OCI-LY3 (cell line): ENCODE results near the gene KLHL34.

Experiments
- H2AFZ ChIP-seq: fragments of 200-600, 300-600 bp; shearing (Covaris generic); 2 replicates; pipeline ENCODE4 v1.6.0; 2014; ENCODE audit warnings: antibody characterized with exemption, low read depth, low read length
- H3K27ac ChIP-seq: fragments of 200-600, 300-600 bp; sonication (generic); 2 replicates; pipeline ENCODE4 v1.5.1; 2014; ENCODE audit warnings: mild to moderate bottlenecking, low read length, moderate library complexity, mixed read lengths
- H3K27me3 ChIP-seq: fragments of 200-600, 300-600 bp; sonication (generic); 2 replicates; pipeline ENCODE4 v1.6.1; 2014; ENCODE audit warnings: low read depth, low read length, mixed read lengths
- H3K36me3 ChIP-seq: fragments of 200-600, 300-600 bp; sonication (generic); replicated peaks from 2 replicates; pipeline ENCODE3; 2014; ENCODE audit warnings: low read depth, low read length, mixed read lengths
- H3K4me1 ChIP-seq: fragments of 300-600, 200-600 bp; sonication (generic); 2 replicates; pipeline ENCODE4 v1.6.1; 2014; ENCODE audit warnings: low read length, mixed read lengths
- H3K4me2 ChIP-seq: fragments of 200-600, 300-600 bp; sonication (generic); 2 replicates; pipeline ENCODE4 v1.6.1; 2014; ENCODE audit warnings: low read length, mixed read lengths
- H3K4me3 ChIP-seq: fragments of 300-600, 200-600 bp; sonication (generic); 2 replicates; pipeline ENCODE4 v1.5.1; 2014; ENCODE audit warnings: antibody characterized with exemption, mild to moderate bottlenecking, low read length, moderate library complexity
- H3K79me2 ChIP-seq: fragments of 300-600, 200-600 bp; shearing (Covaris generic); 2 replicates; pipeline ENCODE4 v1.6.1; 2014; ENCODE audit warnings: mild to moderate bottlenecking, low read length, mixed read lengths
- H3K9ac ChIP-seq: fragments of 300-600, 200-600 bp; shearing (Covaris generic); 2 replicates; pipeline ENCODE4 v1.6.0; 2014; ENCODE audit warnings: mild to moderate bottlenecking, low read length, moderate library complexity
- H3K9me3 ChIP-seq: fragments of 200-600, 300-600 bp; shearing (Covaris generic); 2 replicates; pipeline ENCODE4 v1.6.1; 2014; ENCODE audit warnings: low read length, mixed read lengths; ENCODE audit not compliant: insufficient read depth
- H4K20me1 ChIP-seq: fragments of 200-600, 300-600 bp; sonication (generic); 2 replicates; pipeline ENCODE4 v1.6.1; 2016; ENCODE audit warnings: low read length, mixed read lengths; ENCODE audit not compliant: insufficient read depth
- CTCF ChIP-seq: fragments of 200-600, 300-600 bp; sonication (generic); IDR thresholded peaks from 2 replicates; pipeline ENCODE4 v1.5.1; 2014; ENCODE audit warnings: antibody characterized with exemption, low read length, low read depth
- EZH2phosphoT487 ChIP-seq: fragments of 200-600 bp; shearing (Covaris generic); IDR thresholded peaks from 2 replicates; pipeline ENCODE4 v1.6.1; 2018; ENCODE audit warnings: antibody characterized with exemption, mixed run types, low read depth

KLHL34 gene

GRCh38 chrX:21658152-21658737 lies at the start of gene KLHL34:
Gene KLHL34 (minus strand): TSS chrX:21658330. CDS start chrX:21657788, 542 bp downstream.
- H2AFZ ChIP-seq: no peak within 1 kb of the TSS
- no peaks in the 10 kb centered on the region for H3K9me3 ChIP-seq
- H3K27ac ChIP-seq: no peak within 1 kb of the TSS
- no peaks in the 10 kb centered on the region for H4K20me1 ChIP-seq
- no peaks in the 10 kb centered on the region for H3K79me2 ChIP-seq
- no peaks in the 10 kb centered on the region for H3K27me3 ChIP-seq
- H3K9ac ChIP-seq: no peak within 1 kb of the TSS
- TF ChIP-seq CTCF: no peak
- TF ChIP-seq EZH2phosphoT487: no peak
- no peak within 1 kb of the TSS for H3K4me2 ChIP-seq
- no peak within 1 kb of the TSS for H3K4me3 ChIP-seq
- no peaks in the 10 kb centered on the region for H3K4me1 ChIP-seq
- peaks cover 6% of the 10 kb centered on the region for H3K36me3 ChIP-seq

- no peaks in the 10 kb centered on the region for H3K27me3 ChIP-seq
Measured at GRCh38 chrX:21705225-21705624, 47.1 kb upstream of the KLHL34 start.

GRCh38 chrX:21702725-21703124 lies 44.6 kb upstream of the KLHL34 start:
- Histone ChIP-seq H3K79me2 (no peaks in the 10 kb centered on the region), H3K27ac (no peak overlapping the region), H3K9me3 (no peaks in the 10 kb centered on the region), H2AFZ (no peak overlapping the region), H3K4me3 (no peak overlapping the region), H3K36me3 (no peaks in the 10 kb centered on the region), H3K4me2 (no peak overlapping the region), H3K9ac (no peak overlapping the region), H3K27me3 (no peaks in the 10 kb centered on the region), H4K20me1 (no peaks in the 10 kb centered on the region), H3K4me1 (peaks cover 10% of the 10 kb centered on the region)
- TF ChIP-seq CTCF (no peak), EZH2phosphoT487 (no peak)

More at GRCh38 chrX:21705225-21705624, 47.1 kb upstream of the KLHL34 start:
- no peaks in the 10 kb centered on the region for H3K36me3 ChIP-seq
- no peaks in the 10 kb centered on the region for H4K20me1 ChIP-seq
- no peak overlapping the region for H3K9ac ChIP-seq
- H3K9me3 ChIP-seq: no peaks in the 10 kb centered on the region
- no peak overlapping the region for H2AFZ ChIP-seq
- no peak overlapping the region for H3K4me2 ChIP-seq
- H3K79me2 ChIP-seq: no peaks in the 10 kb centered on the region
- no peak overlapping the region for H3K27ac ChIP-seq
- TF ChIP-seq CTCF: no peak
- no peak for TF ChIP-seq EZH2phosphoT487
- no peaks in the 10 kb centered on the region for H3K4me1 ChIP-seq
- no peak overlapping the region for H3K4me3 ChIP-seq

- H4K20me1 ChIP-seq: no peaks in the 10 kb centered on the region
- H3K27ac ChIP-seq: no peak overlapping the region
- H3K79me2 ChIP-seq: no peaks in the 10 kb centered on the region
- peaks cover 11% of the 10 kb centered on the region for H3K4me1 ChIP-seq
- H3K9ac ChIP-seq: no peak overlapping the region
- no peak overlapping the region for H3K4me2 ChIP-seq
- no peaks in the 10 kb centered on the region for H3K36me3 ChIP-seq
- no peak overlapping the region for H2AFZ ChIP-seq
- TF ChIP-seq CTCF (no peak), EZH2phosphoT487 (no peak)
- H3K27me3 ChIP-seq: no peaks in the 10 kb centered on the region
- H3K9me3 ChIP-seq: no peaks in the 10 kb centered on the region
- no peak overlapping the region for H3K4me3 ChIP-seq
Measured at GRCh38 chrX:21700967-21701366, 42.8 kb upstream of the KLHL34 start.
